Dendritic cell treated with granulocyte-macrophage colony-stimulating factor and Interleukin-4, amounts not matched to agents 40 ng/mL and 50 ng/mL, for 4 days (primary cell): ENCODE data around the gene SRSF6.
"Not testable (repeated sequence)": the region's sequence is repeated elsewhere in the genome, so short reads cannot be mapped to it uniquely, and the experiment has no call there.

ENCODE experiments used
- H3K27ac Mint-ChIP-seq: one replicate; pipeline ENCODE4 v1.8.0; 2022; ENCODE audit warnings: mild to moderate bottlenecking, mixed read lengths
- H3K27me3 Mint-ChIP-seq: one replicate; pipeline ENCODE4 v1.8.0; 2022; ENCODE audit warnings: mild to moderate bottlenecking, mixed read lengths
- H3K36me3 Mint-ChIP-seq: one replicate; pipeline ENCODE4 v1.8.0; 2022; ENCODE audit warnings: low read depth, mixed read lengths
- H3K4me1 Mint-ChIP-seq: one replicate; pipeline ENCODE4 v1.8.0; 2022; ENCODE audit warnings: low read depth, mixed read lengths
- H3K4me3 Mint-ChIP-seq: one replicate; pipeline ENCODE4 v1.8.0; 2022; ENCODE audit warnings: mild to moderate bottlenecking, moderate library complexity, mixed read lengths
- H3K9me3 Mint-ChIP-seq: one replicate; pipeline ENCODE4 v1.8.0; 2022; ENCODE audit warnings: mixed read lengths
- intact Hi-C: fragments of 100-400 bp; cut with micrococcal nuclease; formaldehyde crosslinking; loops from one replicate; pipeline ENCODE4 v1.15.0; 2022

Gene SRSF6

GRCh38 chr20:43457640-43458421, at the start of gene SRSF6:
TSS of gene SRSF6 (plus strand) at chr20:43457896. CDS start at chr20:43458034, 138 bp downstream.
- Mint-ChIP-seq H3K4me3 (peak within 1 kb of the TSS; percentile 94), H3K27me3 (peaks cover 16% of the 10 kb centered on the region), H3K4me1 (peaks cover 19% of the 10 kb centered on the region), H3K9me3 (no peaks in the 10 kb centered on the region), H3K36me3 (peaks cover 58% of the 10 kb centered on the region), H3K27ac (peak within 1 kb of the TSS; percentile 99)
- intact Hi-C loops = loop anchor here (1.0 to 10.0 kb wide), 2 partner anchors 56 to 1843 kb away; partner anchors contain the start of gene CHD6

- Mint-ChIP-seq H3K27me3 (peaks cover 9% of the 10 kb centered on the region), H3K9me3 (peaks cover 10% of the 10 kb centered on the region), H3K4me3 (no peak overlapping the region), H3K36me3 (no peaks in the 10 kb centered on the region), H3K27ac (no peak overlapping the region), H3K4me1 (peaks cover 5% of the 10 kb centered on the region)
- intact Hi-C loops = no loop called here
These were observed 48.7 kb upstream of the SRSF6 start for GRCh38 chr20:43408848-43409576.

- intact Hi-C loops = no loop called here
- Mint-ChIP-seq H3K9me3 (peaks cover 10% of the 10 kb centered on the region), H3K27ac (no peak overlapping the region), H3K27me3 (peaks cover 9% of the 10 kb centered on the region), H3K4me3 (no peak overlapping the region), H3K4me1 (peaks cover 5% of the 10 kb centered on the region), H3K36me3 (no peaks in the 10 kb centered on the region)
These were observed 48.2 kb upstream of the SRSF6 start for GRCh38 chr20:43409577-43409913.

- no peaks in the 10 kb centered on the region for H3K27me3 Mint-ChIP-seq
- H3K4me1 Mint-ChIP-seq = peaks cover 5% of the 10 kb centered on the region
- no peaks in the 10 kb centered on the region for H3K36me3 Mint-ChIP-seq
- H3K27ac Mint-ChIP-seq = no peak overlapping the region
- H3K4me3 Mint-ChIP-seq = no peak overlapping the region
- H3K9me3 Mint-ChIP-seq = peaks cover 32% of the 10 kb centered on the region
- intact Hi-C loops = no loop called here
These were observed 41.9 kb upstream of the SRSF6 start for GRCh38 chr20:43415661-43416430.

GRCh38 chr20:43416591-43417228, 41.0 kb upstream of the SRSF6 start:
- Mint-ChIP-seq H3K27me3 (no peaks in the 10 kb centered on the region), H3K4me3 (no peak overlapping the region), H3K9me3 (peaks cover 36% of the 10 kb centered on the region), H3K27ac (no peak overlapping the region), H3K36me3 (no peaks in the 10 kb centered on the region), H3K4me1 (peaks cover 5% of the 10 kb centered on the region)
- intact Hi-C loops = no loop called here

GRCh38 chr20:43420192-43420591, 37.5 kb upstream of the SRSF6 start:
- Mint-ChIP-seq H3K9me3 (peaks cover 36% of the 10 kb centered on the region), H3K4me1 (no peaks in the 10 kb centered on the region), H3K36me3 (no peaks in the 10 kb centered on the region), H3K27me3 (no peaks in the 10 kb centered on the region), H3K4me3 (no peak overlapping the region), H3K27ac (no peak overlapping the region)
- intact Hi-C loops = no loop called here

GRCh38 chr20:43420913-43421312, 36.8 kb upstream of the SRSF6 start:
- peaks cover 36% of the 10 kb centered on the region for H3K9me3 Mint-ChIP-seq
- H3K27me3 Mint-ChIP-seq, intact Hi-C loops, H3K36me3 Mint-ChIP-seq, H3K4me1 Mint-ChIP-seq, H3K27ac Mint-ChIP-seq, H3K4me3 Mint-ChIP-seq: not testable (repeated sequence)

- no peak overlapping the region for H3K27ac Mint-ChIP-seq
- intact Hi-C loops = no loop called here
- no peaks in the 10 kb centered on the region for H3K4me1 Mint-ChIP-seq
- H3K4me3 Mint-ChIP-seq = no peak overlapping the region
- H3K9me3 Mint-ChIP-seq = peaks cover 2% of the 10 kb centered on the region
- H3K36me3 Mint-ChIP-seq = no peaks in the 10 kb centered on the region
- H3K27me3 Mint-ChIP-seq = no peaks in the 10 kb centered on the region
These were observed 31.5 kb upstream of the SRSF6 start for GRCh38 chr20:43426172-43426571.

GRCh38 chr20:43430265-43431133, 27.2 kb upstream of the SRSF6 start:
- intact Hi-C loops = no loop called here
- Mint-ChIP-seq H3K4me1 (no peaks in the 10 kb centered on the region), H3K36me3 (no peaks in the 10 kb centered on the region), H3K4me3 (no peak overlapping the region), H3K27ac (no peak overlapping the region), H3K9me3 (no peaks in the 10 kb centered on the region), H3K27me3 (peaks cover 2% of the 10 kb centered on the region)

GRCh38 chr20:43431134-43431519, 26.6 kb upstream of the SRSF6 start:
- Mint-ChIP-seq H3K4me3 (no peak overlapping the region), H3K36me3 (no peaks in the 10 kb centered on the region), H3K27ac (no peak overlapping the region), H3K27me3 (peaks cover 2% of the 10 kb centered on the region), H3K4me1 (no peaks in the 10 kb centered on the region), H3K9me3 (no peaks in the 10 kb centered on the region)
- intact Hi-C loops = no loop called here

- no peaks in the 10 kb centered on the region for H3K9me3 Mint-ChIP-seq
- intact Hi-C loops = no loop called here
- H3K4me1 Mint-ChIP-seq = no peaks in the 10 kb centered on the region
- no peaks in the 10 kb centered on the region for H3K36me3 Mint-ChIP-seq
- H3K27ac Mint-ChIP-seq = no peak overlapping the region
- H3K27me3 Mint-ChIP-seq = peaks cover 6% of the 10 kb centered on the region
- no peak overlapping the region for H3K4me3 Mint-ChIP-seq
These were observed 25.2 kb upstream of the SRSF6 start for GRCh38 chr20:43432498-43432897.

GRCh38 chr20:43433250-43433854, 24.3 kb upstream of the SRSF6 start:
- Mint-ChIP-seq H3K4me3 (no peak overlapping the region), H3K9me3 (no peaks in the 10 kb centered on the region), H3K36me3 (no peaks in the 10 kb centered on the region), H3K4me1 (no peaks in the 10 kb centered on the region), H3K27me3 (peaks cover 9% of the 10 kb centered on the region), H3K27ac (no peak overlapping the region)
- intact Hi-C loops = no loop called here

- Mint-ChIP-seq H3K4me1 (no peaks in the 10 kb centered on the region), H3K4me3 (no peak overlapping the region), H3K9me3 (no peaks in the 10 kb centered on the region), H3K36me3 (no peaks in the 10 kb centered on the region), H3K27me3 (peaks cover 9% of the 10 kb centered on the region), H3K27ac (no peak overlapping the region)
- intact Hi-C loops = no loop called here
These were observed 23.1 kb upstream of the SRSF6 start for GRCh38 chr20:43434565-43434964.
